KMS-11 (cell line): ENCODE measurements around the gene FMNL3.
A peak's percentile ranks its signal among the peaks of the same experiment; 100 is the strongest.

Source experiments
- H2AFZ ChIP-seq: fragments of 200-600 bp; sonication (generic); 2 replicates; pipeline ENCODE4 v1.6.1; 2016; ENCODE audit warnings: antibody characterized with exemption, mixed run types, low read depth
- H3K27ac ChIP-seq: fragments of 200-600 bp; sonication (generic); 2 replicates; pipeline ENCODE4 v1.6.1; 2016; ENCODE audit warnings: mild to moderate bottlenecking, mixed run types
- H3K27me3 ChIP-seq: fragments of 200-600 bp; sonication (generic); 2 replicates; pipeline ENCODE4 v1.6.1; 2017; ENCODE audit warnings: mild to moderate bottlenecking, low read depth, mixed run types, moderate library complexity; ENCODE audit not compliant: insufficient read depth
- H3K36me3 ChIP-seq: fragments of 200-600 bp; sonication (generic); 2 replicates; pipeline ENCODE4 v1.6.1; 2017; ENCODE audit warnings: mild to moderate bottlenecking, mixed run types; ENCODE audit not compliant: insufficient read depth
- H3K4me1 ChIP-seq: fragments of 200-600 bp; sonication (generic); 2 replicates; pipeline ENCODE4 v1.6.1; 2016; ENCODE audit warnings: mild to moderate bottlenecking, low read depth, mixed run types; ENCODE audit not compliant: poor library complexity, severe bottlenecking
- H3K4me2 ChIP-seq: fragments of 200-600 bp; sonication (generic); 2 replicates; pipeline ENCODE4 v1.7.0; 2016; ENCODE audit warnings: mild to moderate bottlenecking, mixed run types
- H3K4me3 ChIP-seq: fragments of 200-600 bp; sonication (generic); IDR thresholded peaks from 2 replicates; pipeline ENCODE4 v1.6.1; 2017; ENCODE audit warnings: low read depth, low read length, mixed read lengths; ENCODE audit not compliant: insufficient read depth
- H3K79me2 ChIP-seq: fragments of 200-600 bp; sonication (generic); 2 replicates; pipeline ENCODE4 v1.6.1; 2016; ENCODE audit warnings: low read depth, mixed run types; ENCODE audit not compliant: insufficient read depth
- H3K9ac ChIP-seq: fragments of 200-600 bp; sonication (generic); 2 replicates; pipeline ENCODE4 v1.6.1; 2016; ENCODE audit warnings: mild to moderate bottlenecking, mixed run types
- H4K20me1 ChIP-seq: fragments of 200-600 bp; sonication (generic); 2 replicates; pipeline ENCODE4 v1.6.1; 2016; ENCODE audit warnings: mild to moderate bottlenecking, mixed run types; ENCODE audit not compliant: insufficient read depth
- TF ChIP-seq, protein P1 (sequence below): fragments of 200-600 bp; sonication (generic); conservative IDR thresholded peaks from 2 replicates; pipeline ENCODE4 v1.6.1; 2017; ENCODE audit warnings: low read depth, mild to moderate bottlenecking, antibody characterized with exemption, low read length, moderate library complexity, mixed read lengths

The FMNL3 gene, protein sequence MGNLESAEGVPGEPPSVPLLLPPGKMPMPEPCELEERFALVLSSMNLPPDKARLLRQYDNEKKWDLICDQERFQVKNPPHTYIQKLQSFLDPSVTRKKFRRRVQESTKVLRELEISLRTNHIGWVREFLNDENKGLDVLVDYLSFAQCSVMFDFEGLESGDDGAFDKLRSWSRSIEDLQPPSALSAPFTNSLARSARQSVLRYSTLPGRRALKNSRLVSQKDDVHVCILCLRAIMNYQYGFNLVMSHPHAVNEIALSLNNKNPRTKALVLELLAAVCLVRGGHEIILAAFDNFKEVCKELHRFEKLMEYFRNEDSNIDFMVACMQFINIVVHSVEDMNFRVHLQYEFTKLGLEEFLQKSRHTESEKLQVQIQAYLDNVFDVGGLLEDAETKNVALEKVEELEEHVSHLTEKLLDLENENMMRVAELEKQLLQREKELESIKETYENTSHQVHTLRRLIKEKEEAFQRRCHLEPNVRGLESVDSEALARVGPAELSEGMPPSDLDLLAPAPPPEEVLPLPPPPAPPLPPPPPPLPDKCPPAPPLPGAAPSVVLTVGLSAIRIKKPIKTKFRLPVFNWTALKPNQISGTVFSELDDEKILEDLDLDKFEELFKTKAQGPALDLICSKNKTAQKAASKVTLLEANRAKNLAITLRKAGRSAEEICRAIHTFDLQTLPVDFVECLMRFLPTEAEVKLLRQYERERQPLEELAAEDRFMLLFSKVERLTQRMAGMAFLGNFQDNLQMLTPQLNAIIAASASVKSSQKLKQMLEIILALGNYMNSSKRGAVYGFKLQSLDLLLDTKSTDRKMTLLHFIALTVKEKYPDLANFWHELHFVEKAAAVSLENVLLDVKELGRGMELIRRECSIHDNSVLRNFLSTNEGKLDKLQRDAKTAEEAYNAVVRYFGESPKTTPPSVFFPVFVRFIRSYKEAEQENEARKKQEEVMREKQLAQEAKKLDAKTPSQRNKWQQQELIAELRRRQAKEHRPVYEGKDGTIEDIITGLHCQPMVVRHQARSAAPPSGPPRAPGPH

DNA sequence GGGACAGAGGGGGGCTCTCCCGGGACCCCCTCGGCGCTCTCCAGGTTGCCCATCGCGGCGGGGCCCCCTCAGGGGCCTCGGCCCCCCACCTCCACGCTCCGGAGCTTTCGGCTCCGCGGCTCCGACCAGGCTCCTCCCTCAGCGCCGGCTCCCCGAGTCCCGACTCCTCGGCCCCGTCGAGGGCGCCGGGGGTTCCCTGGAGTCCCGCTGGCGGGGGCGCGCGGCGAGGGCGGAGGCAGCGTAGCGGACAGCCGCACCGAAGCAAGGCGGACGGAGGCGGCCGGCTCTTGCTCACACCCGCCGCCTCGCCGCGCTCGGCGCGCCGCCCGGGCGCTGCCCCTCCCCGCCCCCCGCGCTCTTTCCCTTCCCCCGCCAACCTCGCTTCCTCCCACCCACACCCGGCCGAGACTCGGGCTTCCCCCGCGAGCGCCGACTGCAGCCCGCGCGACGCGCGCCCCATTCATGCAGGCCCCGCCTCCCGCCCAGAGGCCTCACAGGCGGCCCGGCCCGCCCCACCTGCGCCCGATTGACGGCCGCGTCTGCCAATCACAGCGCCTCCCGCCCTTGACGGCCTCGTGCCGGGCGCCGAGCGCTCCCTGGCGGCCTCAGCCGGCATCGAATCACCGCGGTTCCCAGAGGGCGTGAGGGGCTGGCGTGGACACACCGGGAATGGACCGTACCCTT is at the start of gene FMNL3:
TSS of gene FMNL3 (minus strand) at position 278 of the 684 bp plus-strand sequence. CDS start at position 53, 225 bp downstream.
- Histone ChIP-seq H3K4me1 (peaks cover 39% of the 10 kb centered on the region), H4K20me1 (no peaks in the 10 kb centered on the region), H3K27me3 (no peaks in the 10 kb centered on the region; the same call in 1 of the 2 replicates), H3K27ac (no peak within 1 kb of the TSS; the same call in 1 of the 2 replicates), H3K79me2 (no peaks in the 10 kb centered on the region; the same call in 1 of the 2 replicates), H2AFZ (peak within 1 kb of the TSS; percentile 93), H3K4me3 (no peak within 1 kb of the TSS), H3K9ac (peak within 1 kb of the TSS; percentile 78), H3K4me2 (peak within 1 kb of the TSS; percentile 91), H3K36me3 (no peaks in the 10 kb centered on the region)
- TF ChIP-seq, protein P1, sequence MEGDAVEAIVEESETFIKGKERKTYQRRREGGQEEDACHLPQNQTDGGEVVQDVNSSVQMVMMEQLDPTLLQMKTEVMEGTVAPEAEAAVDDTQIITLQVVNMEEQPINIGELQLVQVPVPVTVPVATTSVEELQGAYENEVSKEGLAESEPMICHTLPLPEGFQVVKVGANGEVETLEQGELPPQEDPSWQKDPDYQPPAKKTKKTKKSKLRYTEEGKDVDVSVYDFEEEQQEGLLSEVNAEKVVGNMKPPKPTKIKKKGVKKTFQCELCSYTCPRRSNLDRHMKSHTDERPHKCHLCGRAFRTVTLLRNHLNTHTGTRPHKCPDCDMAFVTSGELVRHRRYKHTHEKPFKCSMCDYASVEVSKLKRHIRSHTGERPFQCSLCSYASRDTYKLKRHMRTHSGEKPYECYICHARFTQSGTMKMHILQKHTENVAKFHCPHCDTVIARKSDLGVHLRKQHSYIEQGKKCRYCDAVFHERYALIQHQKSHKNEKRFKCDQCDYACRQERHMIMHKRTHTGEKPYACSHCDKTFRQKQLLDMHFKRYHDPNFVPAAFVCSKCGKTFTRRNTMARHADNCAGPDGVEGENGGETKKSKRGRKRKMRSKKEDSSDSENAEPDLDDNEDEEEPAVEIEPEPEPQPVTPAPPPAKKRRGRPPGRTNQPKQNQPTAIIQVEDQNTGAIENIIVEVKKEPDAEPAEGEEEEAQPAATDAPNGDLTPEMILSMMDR, result peak; percentile 96

DNA sequence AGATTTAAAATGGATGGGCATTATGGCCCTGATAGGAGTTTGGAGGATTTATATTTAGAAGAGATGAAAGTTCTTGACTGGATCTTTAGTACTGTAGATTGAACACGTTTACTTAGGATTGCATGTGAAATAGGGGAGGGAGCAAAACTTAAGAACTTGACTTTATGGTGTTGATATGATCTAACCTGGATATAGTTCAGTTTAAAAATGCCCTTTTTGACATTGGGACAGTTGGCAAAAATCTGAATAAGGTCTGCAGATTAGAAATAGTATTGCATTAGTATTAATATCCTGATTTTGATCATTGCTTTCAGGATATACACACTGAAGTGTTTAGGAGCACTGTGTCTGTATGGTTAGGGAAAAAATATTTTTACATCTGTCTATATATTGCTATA is 43.8 kb upstream of the FMNL3 start:
- Histone ChIP-seq H3K79me2 (peaks cover 98% of the 10 kb centered on the region), H3K9ac (no peak overlapping the region; the same call in 1 of the 2 replicates), H3K27me3 (no peaks in the 10 kb centered on the region), H3K4me1 (peaks cover 91% of the 10 kb centered on the region), H3K36me3 (peaks cover 13% of the 10 kb centered on the region; the same call in 1 of the 2 replicates), H3K27ac (peak overlapping the region; percentile 48), H4K20me1 (peaks cover 15% of the 10 kb centered on the region), H3K4me2 (peak overlapping the region; percentile 59), H3K4me3 (no peak overlapping the region), H2AFZ (no peak overlapping the region)
- TF ChIP-seq, protein P1, result no peak

DNA sequence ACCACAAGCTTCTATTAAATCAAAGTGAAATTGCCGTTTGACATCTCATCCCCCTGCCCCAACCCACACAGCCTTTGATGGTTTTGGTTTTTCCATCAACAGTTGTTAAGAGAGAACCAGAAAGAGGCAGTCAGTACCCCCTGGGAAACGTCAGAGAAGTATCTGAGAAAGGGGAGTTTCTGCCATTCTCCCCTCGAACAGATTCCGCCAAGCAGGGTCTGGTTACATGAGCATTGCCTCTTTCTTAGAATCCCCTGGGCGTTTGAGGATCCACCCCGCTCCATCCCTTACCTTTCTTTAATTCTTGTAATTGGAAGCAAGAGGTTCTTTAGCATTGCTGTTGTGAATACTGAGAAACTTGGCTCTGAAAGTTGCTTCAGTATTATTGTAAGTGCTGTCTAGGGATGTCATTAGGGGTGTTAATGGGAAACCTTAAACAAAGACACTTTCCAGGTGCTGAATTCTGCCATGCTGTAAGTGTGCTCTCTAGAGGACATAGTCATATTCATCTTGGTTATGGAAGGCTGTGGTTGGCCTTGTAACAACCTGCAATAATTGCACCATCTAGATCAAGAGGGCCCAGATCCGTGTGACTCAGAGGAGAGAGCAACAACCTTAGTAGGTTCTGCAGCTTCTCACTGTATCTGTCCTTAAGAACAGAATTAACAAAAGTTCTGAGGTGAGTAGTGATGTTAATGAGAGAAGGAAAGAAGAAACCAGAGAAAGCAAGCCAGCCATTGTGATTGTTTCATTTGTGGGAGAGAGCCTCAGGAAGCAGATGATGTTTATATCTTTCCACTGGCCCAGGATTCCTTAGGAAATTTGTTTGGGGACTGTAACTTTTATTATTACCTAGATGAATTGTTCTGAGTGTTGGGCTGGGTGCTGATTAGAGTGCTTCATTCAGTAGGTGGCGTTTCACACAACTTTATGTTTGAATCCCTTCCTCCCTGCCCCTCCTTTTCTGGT is 43.1 kb upstream of the FMNL3 start:
- Histone ChIP-seq H3K4me3 (no peak overlapping the region), H3K27me3 (no peaks in the 10 kb centered on the region), H3K9ac (no peak overlapping the region; the same call in 1 of the 2 replicates), H2AFZ (no peak overlapping the region), H4K20me1 (peaks cover 20% of the 10 kb centered on the region), H3K36me3 (peaks cover 13% of the 10 kb centered on the region; the same call in 1 of the 2 replicates), H3K4me2 (peak overlapping the region; percentile 59), H3K79me2 (peaks cover 100% of the 10 kb centered on the region), H3K4me1 (peaks cover 92% of the 10 kb centered on the region), H3K27ac (peak overlapping the region; percentile 48)
- TF ChIP-seq, protein P1, result 0 out of 2 replicates have a peak, but pooled peaks have one; percentile 10
